ENCODE measurements around the gene ANKRD62.
A peak's percentile ranks its signal among the peaks of the same experiment; 100 is the strongest.
"Not testable (repeated sequence)": the region's sequence is repeated elsewhere in the genome, so short reads cannot be mapped to it uniquely, and the experiment has no call there.

Gene ANKRD62

DNA sequence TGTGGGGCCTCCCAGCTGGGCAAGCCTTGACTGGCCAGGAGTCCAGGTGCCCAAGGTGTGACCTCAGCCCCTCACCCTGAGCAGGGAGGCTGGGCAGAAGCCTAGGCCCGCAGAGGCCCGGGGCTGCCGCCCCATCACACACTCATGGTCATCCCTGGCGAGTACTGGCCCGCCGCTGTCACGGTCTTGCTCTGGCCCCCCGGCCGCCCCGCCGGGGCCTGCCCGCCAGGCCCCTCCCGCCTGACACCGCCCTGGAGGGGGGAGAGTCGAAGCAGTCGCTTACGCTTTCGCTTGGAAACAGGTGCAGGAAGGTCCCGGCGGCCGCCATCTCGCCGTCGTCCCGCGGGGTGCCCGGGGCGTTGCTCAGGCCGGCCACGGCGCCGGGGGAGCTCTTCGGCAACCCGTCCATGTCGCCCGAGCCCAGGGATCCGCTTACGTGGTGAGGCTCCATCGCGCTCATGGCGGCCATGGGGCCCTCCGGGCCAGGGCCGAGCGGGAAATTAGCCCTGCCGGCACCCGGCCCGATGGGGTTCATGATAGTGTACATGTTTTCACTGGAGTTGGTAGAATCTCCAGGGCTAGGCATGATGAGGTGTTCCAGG, 26.6 kb upstream of the ANKRD62 start:
- H3K9me3 ChIP-seq (ENCODE audit: control insufficient read depth, low read length), result no peaks in the 10 kb centered on the region
- no peaks in the 10 kb centered on the region for H3K36me3 ChIP-seq (ENCODE audit: control insufficient read depth, insufficient read depth, low read length)
- H3K4me1 ChIP-seq (ENCODE audit: control insufficient read depth, insufficient read depth, low read length), result no peaks in the 10 kb centered on the region
- H3K4me3 ChIP-seq (ENCODE audit: insufficient read depth, low read depth, low read length), result no peak overlapping the region
- no peaks in the 10 kb centered on the region for H3K27me3 ChIP-seq (ENCODE audit: control insufficient read depth, insufficient read depth, low read length, poor library complexity, severe bottlenecking)
- H3K27ac ChIP-seq (ENCODE audit: insufficient read depth, low read depth, low read length, poor library complexity, severe bottlenecking), result no peak overlapping the region
- 96 to 97% methylated on average over 47 of the region's 47 CpGs for WGBS, 2 experiments

DNA sequence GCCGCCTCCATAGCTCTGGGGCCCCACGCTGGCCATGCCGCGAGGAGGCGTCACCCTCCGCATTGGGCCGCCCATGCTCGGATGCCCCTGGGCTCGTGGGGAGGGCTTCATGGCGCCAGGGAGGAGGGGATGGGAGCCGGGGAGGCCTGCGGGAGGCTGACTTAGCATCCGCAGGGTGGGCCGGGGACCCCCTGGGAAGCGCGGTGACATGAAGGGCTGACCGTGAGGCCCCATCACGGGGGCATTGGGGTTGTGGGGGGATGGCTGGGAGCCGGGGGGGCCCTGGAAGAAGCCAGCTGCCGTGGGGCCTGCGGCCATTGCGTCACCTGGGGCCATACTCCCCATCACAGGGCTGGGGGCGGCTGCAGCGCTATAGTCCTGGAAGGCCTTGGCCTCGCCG, 26.0 kb upstream of the ANKRD62 start:
- H3K4me3 ChIP-seq (ENCODE audit: insufficient read depth, low read depth, low read length), result no peak overlapping the region
- no peak overlapping the region for H3K27ac ChIP-seq (ENCODE audit: insufficient read depth, low read depth, low read length, poor library complexity, severe bottlenecking)
- H3K27me3 ChIP-seq (ENCODE audit: control insufficient read depth, insufficient read depth, low read length, poor library complexity, severe bottlenecking), result no peaks in the 10 kb centered on the region
- H3K4me1 ChIP-seq (ENCODE audit: control insufficient read depth, insufficient read depth, low read length), result no peaks in the 10 kb centered on the region
- H3K36me3 ChIP-seq (ENCODE audit: control insufficient read depth, insufficient read depth, low read length), result no peaks in the 10 kb centered on the region
- 97% methylated on average over 26 of the region's 26 CpGs for WGBS, 2 experiments
- no peaks in the 10 kb centered on the region for H3K9me3 ChIP-seq (ENCODE audit: control insufficient read depth, low read length)

DNA sequence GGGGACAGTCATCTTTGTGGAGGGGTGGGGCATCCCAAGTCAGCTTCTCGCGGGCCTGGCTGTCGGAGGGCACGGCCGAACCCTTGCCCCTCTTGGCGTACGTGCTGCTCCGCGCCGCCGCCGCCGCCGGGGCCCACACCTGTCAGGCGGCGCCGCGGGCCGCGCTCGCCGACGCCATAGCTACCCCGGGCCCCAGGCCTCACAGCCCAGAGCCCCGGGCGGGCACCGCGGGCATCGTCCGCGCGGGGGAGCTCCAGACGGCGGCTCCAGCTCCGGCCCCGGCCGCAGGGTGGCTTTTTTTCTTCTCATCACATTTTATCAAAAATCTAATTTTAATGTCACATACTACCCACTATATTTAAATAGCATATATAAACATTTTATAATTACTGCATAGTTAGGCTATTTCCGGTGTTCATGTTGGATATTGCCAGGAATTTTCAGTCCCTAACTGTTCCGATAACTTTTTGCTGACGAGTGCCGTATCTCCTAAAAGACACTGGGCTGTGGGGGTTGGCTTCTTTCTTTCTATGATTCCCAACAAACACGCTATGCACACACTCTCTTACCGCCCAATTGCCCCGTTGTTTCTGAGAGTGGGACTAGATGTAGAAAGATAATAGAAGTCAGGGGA, 25.2 kb upstream of the ANKRD62 start:
- not testable (repeated sequence) for H3K9me3 ChIP-seq (ENCODE audit: control insufficient read depth, low read length); H3K36me3 ChIP-seq (ENCODE audit: control insufficient read depth, insufficient read depth, low read length); H3K27ac ChIP-seq (ENCODE audit: insufficient read depth, low read depth, low read length, poor library complexity, severe bottlenecking); H3K4me3 ChIP-seq (ENCODE audit: insufficient read depth, low read depth, low read length); H3K27me3 ChIP-seq (ENCODE audit: control insufficient read depth, insufficient read depth, low read length, poor library complexity, severe bottlenecking); H3K4me1 ChIP-seq (ENCODE audit: control insufficient read depth, insufficient read depth, low read length)
- WGBS, 2 experiments, result 84 to 87% methylated on average over 42 to 44 of the region's 44 CpGs

DNA sequence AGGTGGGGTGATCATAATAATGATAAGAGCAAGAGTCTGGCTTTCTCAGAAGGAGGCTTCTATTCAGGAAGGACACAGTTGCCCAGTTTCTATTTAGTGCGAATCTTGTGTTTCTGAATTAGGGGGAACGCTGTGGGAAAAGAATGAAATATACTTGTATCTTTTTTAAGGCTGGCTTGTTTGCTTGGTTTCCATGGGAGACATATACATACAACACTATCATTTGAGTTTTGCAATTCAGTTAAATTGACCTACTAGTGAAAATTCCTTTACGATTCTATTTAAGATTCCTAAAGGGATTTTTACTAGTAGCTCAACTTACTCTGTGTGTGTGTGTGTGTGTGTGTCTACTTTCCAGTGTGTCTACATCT, 24.7 kb upstream of the ANKRD62 start:
- no peaks in the 10 kb centered on the region for H3K9me3 ChIP-seq (ENCODE audit: control insufficient read depth, low read length)
- H3K36me3 ChIP-seq (ENCODE audit: control insufficient read depth, insufficient read depth, low read length), result no peaks in the 10 kb centered on the region
- H3K4me1 ChIP-seq (ENCODE audit: control insufficient read depth, insufficient read depth, low read length), result no peaks in the 10 kb centered on the region
- H3K27me3 ChIP-seq (ENCODE audit: control insufficient read depth, insufficient read depth, low read length, poor library complexity, severe bottlenecking), result no peaks in the 10 kb centered on the region
- H3K27ac ChIP-seq (ENCODE audit: insufficient read depth, low read depth, low read length, poor library complexity, severe bottlenecking), result no peak overlapping the region
- no peak overlapping the region for H3K4me3 ChIP-seq (ENCODE audit: insufficient read depth, low read depth, low read length)
- 94 to 95% methylated on average over 1 to 3 of the region's 3 CpGs for WGBS, 2 experiments

DNA sequence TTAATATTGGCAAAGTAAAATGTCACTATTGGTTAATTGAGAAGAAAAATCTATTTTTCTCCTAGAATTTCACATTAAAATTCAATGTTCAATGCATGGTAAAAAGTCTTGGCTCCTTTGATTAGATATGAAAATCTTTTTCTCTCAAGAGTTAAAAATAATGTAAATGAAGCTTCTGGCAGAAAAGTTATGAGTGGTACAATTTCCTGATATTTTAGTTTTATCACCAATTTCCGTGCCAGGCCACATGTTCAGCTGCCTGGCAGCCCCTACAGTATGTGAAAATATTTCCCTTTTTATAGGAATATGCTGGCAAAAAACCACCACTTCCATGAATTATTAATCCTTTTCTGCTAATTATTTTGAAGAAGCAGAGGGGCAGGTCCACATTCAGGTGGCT, 22.6 kb upstream of the ANKRD62 start:
- WGBS, 2 experiments, result 100% methylated on average over 1 of the region's 1 CpG; no CpG with 5 or more reads in 1 of the 2 experiments
- H3K27ac ChIP-seq (ENCODE audit: insufficient read depth, low read depth, low read length, poor library complexity, severe bottlenecking); H3K9me3 ChIP-seq (ENCODE audit: control insufficient read depth, low read length); H3K4me3 ChIP-seq (ENCODE audit: insufficient read depth, low read depth, low read length); H3K4me1 ChIP-seq (ENCODE audit: control insufficient read depth, insufficient read depth, low read length); H3K36me3 ChIP-seq (ENCODE audit: control insufficient read depth, insufficient read depth, low read length): not testable (repeated sequence)
- H3K27me3 ChIP-seq (ENCODE audit: control insufficient read depth, insufficient read depth, low read length, poor library complexity, severe bottlenecking), result peaks cover 10% of the 10 kb centered on the region

DNA sequence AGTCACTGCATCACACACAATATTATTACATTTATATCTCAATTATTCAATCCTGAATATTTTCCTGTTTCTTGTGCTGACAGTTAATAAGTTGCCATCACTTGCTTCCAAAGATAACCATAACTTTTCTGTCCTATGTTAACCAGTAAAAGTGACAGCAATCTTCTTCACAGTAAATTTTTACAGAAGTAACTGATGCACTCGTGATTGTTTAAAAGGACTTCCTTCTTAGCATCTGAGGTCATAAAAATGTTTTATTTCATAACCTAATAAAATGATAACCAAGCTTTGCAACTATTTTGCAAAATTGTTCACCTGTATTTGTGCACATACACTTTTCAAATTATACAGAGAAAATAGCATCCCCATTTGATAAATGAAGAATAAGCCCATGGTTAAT, 20.6 kb upstream of the ANKRD62 start:
- no peaks in the 10 kb centered on the region for H3K4me1 ChIP-seq (ENCODE audit: control insufficient read depth, insufficient read depth, low read length)
- no peaks in the 10 kb centered on the region for H3K9me3 ChIP-seq (ENCODE audit: control insufficient read depth, low read length)
- H3K36me3 ChIP-seq (ENCODE audit: control insufficient read depth, insufficient read depth, low read length), result no peaks in the 10 kb centered on the region
- no peak overlapping the region for H3K4me3 ChIP-seq (ENCODE audit: insufficient read depth, low read depth, low read length)
- no peak overlapping the region for H3K27ac ChIP-seq (ENCODE audit: insufficient read depth, low read depth, low read length, poor library complexity, severe bottlenecking)
- 92 to 100% methylated on average over 1 of the region's 1 CpG for WGBS, 2 experiments
- peaks cover 17% of the 10 kb centered on the region for H3K27me3 ChIP-seq (ENCODE audit: control insufficient read depth, insufficient read depth, low read length, poor library complexity, severe bottlenecking)

DNA sequence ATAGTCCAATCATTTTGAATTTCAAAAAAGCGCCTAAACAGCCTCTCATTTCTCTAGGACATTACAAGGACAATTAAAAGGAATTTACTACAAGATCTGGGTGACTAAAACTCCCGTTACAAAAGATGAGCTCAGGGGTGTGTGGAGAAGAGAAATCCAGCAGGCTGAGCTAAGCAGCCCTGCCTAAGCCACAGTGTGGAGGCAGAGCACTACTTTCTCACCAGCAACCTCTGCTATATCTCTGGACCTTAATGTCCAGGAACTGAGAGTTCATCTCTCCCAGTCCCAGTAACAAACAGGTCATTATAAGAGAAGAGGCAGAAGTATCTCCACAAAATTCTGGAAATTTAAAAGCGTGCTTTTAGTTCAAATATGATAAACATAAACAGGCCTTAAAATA, 18.9 kb upstream of the ANKRD62 start:
- no peak overlapping the region for H3K27ac ChIP-seq (ENCODE audit: insufficient read depth, low read depth, low read length, poor library complexity, severe bottlenecking)
- no peaks in the 10 kb centered on the region for H3K36me3 ChIP-seq (ENCODE audit: control insufficient read depth, insufficient read depth, low read length)
- H3K4me3 ChIP-seq (ENCODE audit: insufficient read depth, low read depth, low read length), result no peak overlapping the region
- 89 to 93% methylated on average over 3 of the region's 3 CpGs for WGBS, 2 experiments
- no peaks in the 10 kb centered on the region for H3K4me1 ChIP-seq (ENCODE audit: control insufficient read depth, insufficient read depth, low read length)
- peaks cover 17% of the 10 kb centered on the region for H3K27me3 ChIP-seq (ENCODE audit: control insufficient read depth, insufficient read depth, low read length, poor library complexity, severe bottlenecking)
- H3K9me3 ChIP-seq (ENCODE audit: control insufficient read depth, low read length), result no peaks in the 10 kb centered on the region

DNA sequence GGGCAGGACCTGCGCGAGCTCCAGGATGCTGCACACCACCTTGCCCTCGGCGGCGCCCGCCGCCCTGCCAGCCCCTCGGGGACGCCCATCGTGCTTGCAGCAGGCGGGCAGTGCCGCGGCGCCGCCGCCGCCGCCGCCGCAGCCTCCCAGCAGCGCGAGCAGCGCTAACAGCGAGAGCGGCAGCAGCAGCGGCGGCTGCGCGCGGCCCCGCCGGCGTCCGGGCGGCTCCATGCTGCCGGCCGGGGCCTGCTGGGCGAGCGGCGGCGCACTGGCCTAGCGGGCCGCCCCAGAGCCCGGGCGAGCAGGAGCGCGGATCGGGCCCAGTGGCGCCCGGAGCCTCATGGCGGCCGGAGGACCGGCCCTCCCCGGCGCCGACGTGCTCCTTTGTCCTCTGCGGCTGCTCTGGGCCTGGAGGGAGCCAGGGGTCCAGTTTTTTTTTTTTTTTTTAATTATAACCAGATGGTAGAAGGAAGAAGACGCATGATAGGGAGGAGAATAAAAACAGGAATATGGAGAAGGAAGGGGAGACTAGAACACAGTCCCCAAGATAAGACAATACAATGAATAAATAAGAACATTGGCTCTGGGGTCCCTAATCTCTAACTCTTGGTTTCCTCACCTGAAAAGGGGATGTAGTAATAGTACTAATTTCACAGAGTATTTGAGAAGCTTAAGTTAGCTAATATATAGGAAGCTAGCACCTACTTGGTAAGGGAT, 17.1 kb upstream of the ANKRD62 start:
- peak overlapping the region; percentile 22 for H3K4me3 ChIP-seq (ENCODE audit: insufficient read depth, low read depth, low read length)
- H3K36me3 ChIP-seq (ENCODE audit: control insufficient read depth, insufficient read depth, low read length), result no peaks in the 10 kb centered on the region
- WGBS, 2 experiments, result 1 to 4% methylated on average over 56 to 59 of the region's 59 CpGs
- H3K27ac ChIP-seq (ENCODE audit: insufficient read depth, low read depth, low read length, poor library complexity, severe bottlenecking), result no peak overlapping the region
- peaks cover 17% of the 10 kb centered on the region for H3K27me3 ChIP-seq (ENCODE audit: control insufficient read depth, insufficient read depth, low read length, poor library complexity, severe bottlenecking)
- H3K4me1 ChIP-seq (ENCODE audit: control insufficient read depth, insufficient read depth, low read length), result no peaks in the 10 kb centered on the region
- H3K9me3 ChIP-seq (ENCODE audit: control insufficient read depth, low read length), result no peaks in the 10 kb centered on the region

DNA sequence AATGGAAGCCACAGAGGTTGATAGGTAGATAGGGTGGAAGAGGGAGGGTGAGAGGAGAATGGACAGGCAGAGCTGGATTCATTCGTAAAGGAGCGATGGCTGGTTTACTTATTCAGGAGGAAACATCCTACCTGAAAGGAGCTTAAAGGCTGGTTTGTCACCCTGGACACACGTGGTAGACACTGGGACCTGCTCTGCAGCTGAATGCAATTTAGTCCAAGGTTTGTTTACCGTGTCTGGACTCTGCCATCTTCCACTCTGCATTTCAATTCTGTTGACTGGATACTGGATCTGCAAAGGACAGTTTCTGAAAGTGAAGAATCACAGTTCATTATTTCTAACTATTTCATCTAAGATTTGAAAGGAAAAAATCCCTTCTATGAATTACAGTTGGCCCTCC, 15.6 kb upstream of the ANKRD62 start:
- 75% methylated on average over 2 of the region's 4 CpGs for WGBS, 2 experiments
- not testable (repeated sequence) for H3K4me3 ChIP-seq (ENCODE audit: insufficient read depth, low read depth, low read length); H3K36me3 ChIP-seq (ENCODE audit: control insufficient read depth, insufficient read depth, low read length); H3K27ac ChIP-seq (ENCODE audit: insufficient read depth, low read depth, low read length, poor library complexity, severe bottlenecking); H3K9me3 ChIP-seq (ENCODE audit: control insufficient read depth, low read length); H3K4me1 ChIP-seq (ENCODE audit: control insufficient read depth, insufficient read depth, low read length)
- H3K27me3 ChIP-seq (ENCODE audit: control insufficient read depth, insufficient read depth, low read length, poor library complexity, severe bottlenecking), result peaks cover 17% of the 10 kb centered on the region

DNA sequence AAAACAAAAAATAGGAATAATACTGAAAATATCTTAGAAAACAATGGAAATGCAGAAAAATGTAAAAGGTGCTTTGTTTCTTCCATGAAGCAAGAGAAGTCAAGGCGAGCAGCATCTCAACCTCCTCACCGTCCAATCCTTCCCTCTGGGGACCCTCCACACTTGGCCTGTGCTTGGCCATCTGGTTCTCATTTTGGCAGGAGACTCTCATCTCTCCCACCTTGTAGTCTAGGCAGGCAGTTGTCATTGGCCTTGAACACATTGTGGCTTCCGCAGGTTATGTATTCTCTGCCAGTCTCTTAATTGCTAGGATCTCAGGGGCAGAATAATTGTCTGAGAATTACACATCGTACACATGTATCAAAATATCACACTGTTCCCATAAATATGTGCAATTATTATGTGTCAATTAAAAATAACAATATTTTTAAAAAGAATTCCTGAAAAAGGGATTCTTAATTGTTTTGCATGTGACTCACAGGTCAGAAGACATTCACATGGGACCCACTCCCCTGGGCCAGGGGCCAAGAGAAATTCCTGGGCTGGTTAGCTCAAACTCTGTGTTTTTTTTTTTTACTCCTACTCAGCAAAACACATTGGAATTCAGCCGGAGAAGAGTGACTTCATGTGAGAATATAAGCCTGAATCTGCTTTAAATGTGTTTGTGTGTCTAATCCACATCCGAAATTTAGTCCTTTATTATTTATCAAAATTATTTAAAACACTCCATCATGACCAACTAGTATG, 14.0 kb upstream of the ANKRD62 start:
- Histone ChIP-seq H3K27ac (ENCODE audit: insufficient read depth, low read depth, low read length, poor library complexity, severe bottlenecking) (no peak overlapping the region), H3K27me3 (ENCODE audit: control insufficient read depth, insufficient read depth, low read length, poor library complexity, severe bottlenecking) (peaks cover 17% of the 10 kb centered on the region), H3K4me3 (ENCODE audit: insufficient read depth, low read depth, low read length) (no peak overlapping the region), H3K36me3 (ENCODE audit: control insufficient read depth, insufficient read depth, low read length) (no peaks in the 10 kb centered on the region), H3K9me3 (ENCODE audit: control insufficient read depth, low read length) (no peaks in the 10 kb centered on the region), H3K4me1 (ENCODE audit: control insufficient read depth, insufficient read depth, low read length) (no peaks in the 10 kb centered on the region)
- 90 to 92% methylated on average over 5 of the region's 6 CpGs for WGBS, 2 experiments

Data from ectodermal cell (in vitro differentiated cells).